Liver (tissue), 3 donors: Measurements from ENCODE around the gene KLRC2.

Source experiments
- ATF3 ChIP-seq: IDR thresholded peaks from 2 replicates; pipeline ENCODE4 v1.6.1; 2016; ENCODE audit warnings: antibody characterized with exemption
- CTCF ChIP-seq: fragments of 150-350 bp; IDR thresholded peaks from 2 replicates; pipeline ENCODE4 v1.5.1; 2017; ENCODE audit warnings: improper control_type of control experiment, low read depth, low read length; ENCODE audit not compliant: missing input control
- EGR1 ChIP-seq, 2 donors: IDR thresholded peaks; 2 replicates each; pipeline ENCODE4 v1.6.1; 2016 to 2018; ENCODE audit warnings: antibody characterized with exemption in 2 of 2, low read depth in 2 of 2
- FOXA1 ChIP-seq: IDR thresholded peaks from 2 replicates; pipeline ENCODE4 v1.6.1; 2016; ENCODE audit warnings: antibody characterized with exemption
- FOXA2 ChIP-seq: IDR thresholded peaks from 2 replicates; pipeline ENCODE4 v1.6.1; 2016; ENCODE audit warnings: antibody characterized with exemption
- JUND ChIP-seq, 2 donors: IDR thresholded peaks; 2 replicates each; pipeline ENCODE4 v1.6.1; 2016; ENCODE audit warnings: antibody characterized with exemption in 2 of 2
- MAX ChIP-seq: IDR thresholded peaks from 2 replicates; pipeline ENCODE4 v1.6.1; 2016; ENCODE audit warnings: antibody characterized with exemption
- RAD21 ChIP-seq, 2 donors: IDR thresholded peaks; 2 replicates each; pipeline ENCODE4 v1.6.1; 2016; ENCODE audit warnings: antibody characterized with exemption in 2 of 2, mild to moderate bottlenecking in 2 of 2
- REST ChIP-seq: IDR thresholded peaks from 2 replicates; pipeline ENCODE4 v1.6.1; 2016; ENCODE audit warnings: antibody characterized with exemption, mild to moderate bottlenecking
- RXRA ChIP-seq, 2 donors: IDR thresholded peaks; 2 replicates each; pipeline ENCODE4 v1.6.1; 2017 to 2018; ENCODE audit warnings: antibody characterized with exemption in 2 of 2, mild to moderate bottlenecking in 1 of 2
- SP1 ChIP-seq: IDR thresholded peaks from 2 replicates; pipeline ENCODE4 v1.6.1; 2018; ENCODE audit warnings: antibody characterized with exemption, mild to moderate bottlenecking
- YY1 ChIP-seq: IDR thresholded peaks from 2 replicates; pipeline ENCODE4 v1.6.1; 2016; ENCODE audit warnings: antibody characterized with exemption, mild to moderate bottlenecking
- ZBTB33 ChIP-seq: IDR thresholded peaks from 2 replicates; pipeline ENCODE4 v1.6.1; 2016; ENCODE audit warnings: antibody characterized with exemption
- donor health status: healthy.
- donor health status: healthy.

- no peak for TF ChIP-seq CTCF
- TF ChIP-seq EGR1 (IDR thresholded peaks at IDR 0.05; ENCODE audit: low read depth in 2 of 2), result no peak
- no peak for TF ChIP-seq YY1
- TF ChIP-seq RAD21 (IDR thresholded peaks at IDR 0.05), result no peak
- TF ChIP-seq MAX, result no peak
- TF ChIP-seq SP1, result no peak
- TF ChIP-seq REST, result no peak
- TF ChIP-seq FOXA2, result no peak
- no peak for TF ChIP-seq ATF3
- no peak for TF ChIP-seq FOXA1
- TF ChIP-seq ZBTB33, result no peak
- no peak for TF ChIP-seq JUND (IDR thresholded peaks at IDR 0.05)
- no peak for TF ChIP-seq RXRA (IDR thresholded peaks at IDR 0.05)
Measured at GRCh38 chr12:10389904-10390303, 45.9 kb downstream of the KLRC2 start, which contains the start of gene KLRK1.
